HepG2 (cell line): ENCODE data around the gene C2. TPM values are rescaled to one million over a fixed set of nuclear protein-coding genes. Genes with fewer than 3 reads are reported as not detected.

Experiments
- E2F1 ChIP-seq: sonication (generic); formaldehyde crosslinking; IDR thresholded peaks from 2 replicates; pipeline ENCODE4 v1.5.0; 2020; ENCODE audit warnings: missing genetic modification reagents
- E2F5 ChIP-seq: sonication (generic); formaldehyde crosslinking; conservative IDR thresholded peaks from 2 replicates; pipeline ENCODE4 v1.4.0; 2020; ENCODE audit warnings: missing genetic modification reagents
- FIP1L1 ChIP-seq: fragments of 200-400 bp; formaldehyde crosslinking; IDR thresholded peaks from 2 replicates; pipeline ENCODE4 v1.6.1; 2018; ENCODE audit warnings: low read depth, mild to moderate bottlenecking, low read length, moderate library complexity, borderline replicate concordance; ENCODE audit not compliant: insufficient read depth
- HBP1 ChIP-seq: IDR thresholded peaks from 2 replicates; pipeline ENCODE4 v1.6.1; 2016; ENCODE audit warnings: low read depth, control low read depth
- MAFK ChIP-seq, 2 experiments: IDR thresholded peaks in 1 of 2; conservative IDR thresholded peaks in 1 of 2; 2 replicates each; pipeline ENCODE4 v1.6.1; 2011; ENCODE audit warnings: improper control_type of control experiment in 2 of 2, low read length in 2 of 2
- PRDM10 ChIP-seq: sonication (generic); formaldehyde crosslinking; IDR thresholded peaks from 2 replicates; pipeline ENCODE4 v1.4.0; 2020; ENCODE audit warnings: low read depth, missing genetic modification reagents
- SMARCC2 ChIP-seq: fragments of 450-650 bp; IDR thresholded peaks from 2 replicates; pipeline ENCODE4 v1.6.1; 2017; ENCODE audit warnings: antibody characterized with exemption, mild to moderate bottlenecking
- STAT6 ChIP-seq: sonication (generic); formaldehyde crosslinking; IDR thresholded peaks from 2 replicates; pipeline ENCODE4 v1.4.0; 2020; ENCODE audit warnings: missing genetic modification reagents, mild to moderate bottlenecking, borderline replicate concordance
- ZBTB14 ChIP-seq: sonication (generic); formaldehyde crosslinking; IDR thresholded peaks from 2 replicates; pipeline ENCODE4 v1.4.0; 2020; ENCODE audit warnings: missing genetic modification reagents
- ZNF280D ChIP-seq: sonication (generic); formaldehyde crosslinking; IDR thresholded peaks from 2 replicates; pipeline ENCODE4 v1.5.1; 2020; ENCODE audit warnings: mild to moderate bottlenecking, missing genetic modification reagents
- ZNF34 ChIP-seq: sonication (generic); formaldehyde crosslinking; IDR thresholded peaks from 2 replicates; pipeline ENCODE4 v1.4.0; 2020; ENCODE audit warnings: mild to moderate bottlenecking, missing genetic modification reagents, borderline replicate concordance
- ZNF839 ChIP-seq: sonication (generic); formaldehyde crosslinking; IDR thresholded peaks from 2 replicates; pipeline ENCODE4 v1.4.0; 2020; ENCODE audit warnings: missing genetic modification reagents, mild to moderate bottlenecking, borderline replicate concordance
- ZNF883 ChIP-seq: sonication (generic); formaldehyde crosslinking; IDR thresholded peaks from 2 replicates; pipeline ENCODE4 v1.5.1; 2020; ENCODE audit warnings: mild to moderate bottlenecking, missing genetic modification reagents; ENCODE audit errors: not compliant biosample characterization
- polyA plus RNA-seq, 8 experiments: library from polyadenylated mRNA; depleted of rRNA in 3 of 8; stranded (reverse) in 7 of 8; unstranded in 1 of 8; fragments of >200 nt; fragmentation: Illumina TruSeq in 4 of 8; extraction: Trizol in 4 of 8; gene quantifications; 2 replicates each; pipeline versions ENCODE4 v1.2.1 to v1.2.3, GENCODE V29; 2011 to 2016; ENCODE audit warnings: low read depth in 4 of 8, missing spikeins in 1 of 8, mixed read lengths in 1 of 8; ENCODE audit not compliant: insufficient read depth in 1 of 8
- total RNA-seq, 5 experiments: library from RNA; depleted of rRNA; stranded (reverse); fragments of >200 nt; fragmentation: Illumina TruSeq; extraction: Trizol; gene quantifications; 2 replicates each; pipeline ENCODE4 v1.2.3, GENCODE V29; 2016; ENCODE audit warnings: low read depth in 1 of 5

The C2 gene
- total and polyA plus RNA-seq, 2 of the 13 experiments (the other 11 are each of a cell fraction or from before 2014, with no cell fraction given): 165 to 307 TPM

- TF ChIP-seq ZNF839 (CRISPR knock-in tag) (no peak), FIP1L1 (no peak), MAFK (conservative IDR thresholded peaks at IDR 0.05 in 1 of 2, IDR thresholded peaks at IDR 0.05 in 1 of 2; ENCODE audit: low read length in 2 of 2) (peak; percentile 88 to 92), ZNF883 (no peak), ZNF34 (CRISPR knock-in tag) (no peak), E2F1 (no peak), ZBTB14 (CRISPR knock-in tag) (no peak), ZNF280D (CRISPR knock-in tag) (no peak), E2F5 (CRISPR knock-in tag) (no peak), PRDM10 (CRISPR knock-in tag) (no peak), SMARCC2 (no peak), STAT6 (CRISPR knock-in tag) (no peak), HBP1 (CRISPR knock-in tag) (no peak)
Measured at GRCh38 chr6:31949926-31950548, 22.5 kb downstream of the C2 start (continued).
